ENCODE data around the gene COLEC12.

COLEC12 gene

GRCh38 chr18:506264-506663, 5.8 kb upstream of the COLEC12 start:
- DNase-seq (ENCODE audit: low read depth in 2 of 2) = no peak

DNA sequence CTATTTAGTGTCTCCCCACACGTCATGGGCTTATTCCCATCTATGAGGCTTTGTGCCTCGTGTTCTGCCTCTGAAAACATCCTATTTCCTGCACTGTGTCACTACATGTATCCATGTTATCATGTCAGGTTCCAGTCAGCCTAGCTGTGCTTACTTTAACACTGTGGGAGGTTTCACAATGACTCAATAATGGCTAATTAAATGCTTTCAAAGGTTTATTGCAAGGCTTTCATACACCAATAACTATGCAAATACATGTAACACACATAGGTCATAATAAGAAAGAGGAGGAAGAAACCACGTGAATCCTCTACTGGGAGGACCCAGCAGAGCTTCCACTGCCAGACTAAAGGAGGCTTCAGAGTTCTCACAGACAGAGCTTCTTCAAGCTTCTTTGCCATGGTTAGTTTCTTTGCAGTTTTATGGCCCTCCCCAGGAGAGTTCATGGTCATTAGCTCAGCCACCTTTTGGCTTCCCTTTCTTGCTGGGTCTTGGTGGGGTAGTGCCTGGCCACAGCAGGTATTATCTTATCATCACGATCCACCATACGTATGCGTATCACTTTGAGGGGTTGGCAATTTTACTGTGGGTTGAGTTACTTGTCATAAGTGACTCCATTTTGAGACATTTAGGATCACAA, 5.1 kb upstream of the COLEC12 start:
- no peak for DNase-seq (ENCODE audit: low read depth in 2 of 2)

DNA sequence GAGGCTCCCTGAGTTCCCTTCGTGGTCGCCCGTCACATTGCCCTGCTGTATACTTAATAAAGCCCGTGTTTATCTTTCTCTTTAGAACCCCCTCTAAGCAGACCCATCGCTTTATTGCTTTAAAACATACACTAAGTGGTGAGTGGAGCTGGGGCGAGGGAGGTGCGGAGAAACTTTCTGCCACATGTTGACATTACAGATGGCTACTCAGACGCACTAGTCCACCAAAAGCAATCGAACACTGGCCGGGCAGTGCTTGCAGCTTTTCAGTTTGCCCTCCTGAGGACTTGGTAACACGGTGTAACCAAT, 859 bp upstream of the COLEC12 start:
- no peak for DNase-seq (ENCODE audit: low read depth in 2 of 2)

- no peak for DNase-seq (ENCODE audit: low read depth in 2 of 2)
Measured at GRCh38 chr18:499776-500631, 497 bp downstream of the COLEC12 start.

DNA sequence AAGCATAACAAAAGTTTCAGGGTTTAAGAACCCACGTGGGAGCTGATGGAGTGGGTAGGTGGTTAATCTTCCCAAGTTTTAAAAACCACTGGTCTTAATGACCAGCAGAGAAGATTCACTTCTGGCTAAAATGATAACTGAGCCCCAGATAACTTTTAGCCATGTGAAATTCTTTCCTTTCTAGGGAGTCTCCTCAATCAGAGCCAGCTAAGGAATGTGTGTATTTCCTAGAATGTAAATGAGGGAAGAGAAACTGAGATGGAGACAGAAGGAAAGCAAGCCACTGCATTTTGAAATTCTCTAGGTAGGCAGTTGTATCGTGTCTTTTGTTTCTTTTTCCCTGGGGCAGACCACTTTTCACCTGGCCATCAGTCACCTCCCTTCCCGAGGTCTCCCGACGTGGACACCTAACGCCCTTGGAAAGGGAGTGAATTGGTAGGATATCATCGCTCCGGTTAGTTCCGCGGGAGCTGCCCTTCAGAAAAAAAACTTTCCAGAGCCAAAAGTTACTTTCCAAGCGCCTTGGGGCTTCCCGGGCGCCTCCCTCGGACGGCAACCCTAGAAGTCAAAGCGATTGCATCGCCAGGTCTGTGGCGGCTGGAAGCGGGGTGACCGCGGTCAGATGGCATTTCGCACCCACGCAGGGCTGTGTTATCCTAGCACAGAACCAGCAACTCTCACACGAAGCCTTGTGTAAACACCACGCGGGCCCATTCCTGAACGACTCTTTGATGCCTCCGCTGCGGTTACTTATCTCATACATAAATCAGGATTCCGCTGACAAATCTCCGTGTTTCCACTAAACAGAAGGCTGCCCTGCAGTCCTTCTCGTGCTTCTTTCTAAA, 1.3 kb downstream of the COLEC12 start:
- DNase-seq (ENCODE audit: low read depth in 2 of 2) = peak in 1 of 2 experiments; percentile 61

GRCh38 chr18:497688-498087, 2.8 kb downstream of the COLEC12 start:
- no peak for DNase-seq (ENCODE audit: low read depth in 2 of 2)

DNA sequence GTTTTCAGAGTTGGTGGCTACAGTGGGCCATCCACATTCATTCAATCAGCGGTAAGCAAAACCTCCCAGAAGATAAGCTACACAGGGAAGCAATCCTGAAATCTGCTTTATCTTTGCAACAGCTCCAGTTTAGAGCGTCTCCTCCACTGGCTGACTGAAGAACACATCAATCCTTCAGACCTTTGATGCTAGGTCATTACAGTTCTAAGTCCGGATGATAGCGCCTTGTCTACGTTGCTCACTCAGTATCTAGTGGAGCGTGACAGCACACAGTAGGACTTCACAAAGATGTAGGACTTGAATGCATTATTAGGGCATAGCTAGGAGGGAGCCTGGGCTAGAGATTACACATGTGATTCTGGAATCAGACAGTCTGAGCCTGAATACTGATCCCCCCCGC, 5.0 kb downstream of the COLEC12 start:
- no peak for DNase-seq (ENCODE audit: low read depth in 2 of 2)

DNA sequence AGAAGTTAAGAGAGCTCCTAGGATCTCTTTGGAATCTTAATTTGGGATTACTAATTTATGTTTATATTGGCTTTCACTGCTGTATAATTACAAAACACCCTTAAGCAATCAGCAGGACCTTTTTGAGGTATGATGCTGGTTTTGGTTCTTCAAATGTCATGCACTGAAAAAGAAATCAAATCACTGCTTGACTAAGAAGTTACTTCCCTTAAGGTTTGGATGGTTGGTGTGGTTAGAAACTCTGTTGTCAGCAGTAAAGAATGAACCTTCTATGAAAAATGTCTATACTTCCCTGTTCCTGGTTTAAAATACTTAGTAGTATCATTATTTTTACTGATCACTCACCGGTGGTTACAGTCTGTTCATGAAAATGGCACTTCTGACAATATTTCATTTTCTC, 5.5 kb downstream of the COLEC12 start:
- no peak for DNase-seq (ENCODE audit: low read depth in 2 of 2)

DNA sequence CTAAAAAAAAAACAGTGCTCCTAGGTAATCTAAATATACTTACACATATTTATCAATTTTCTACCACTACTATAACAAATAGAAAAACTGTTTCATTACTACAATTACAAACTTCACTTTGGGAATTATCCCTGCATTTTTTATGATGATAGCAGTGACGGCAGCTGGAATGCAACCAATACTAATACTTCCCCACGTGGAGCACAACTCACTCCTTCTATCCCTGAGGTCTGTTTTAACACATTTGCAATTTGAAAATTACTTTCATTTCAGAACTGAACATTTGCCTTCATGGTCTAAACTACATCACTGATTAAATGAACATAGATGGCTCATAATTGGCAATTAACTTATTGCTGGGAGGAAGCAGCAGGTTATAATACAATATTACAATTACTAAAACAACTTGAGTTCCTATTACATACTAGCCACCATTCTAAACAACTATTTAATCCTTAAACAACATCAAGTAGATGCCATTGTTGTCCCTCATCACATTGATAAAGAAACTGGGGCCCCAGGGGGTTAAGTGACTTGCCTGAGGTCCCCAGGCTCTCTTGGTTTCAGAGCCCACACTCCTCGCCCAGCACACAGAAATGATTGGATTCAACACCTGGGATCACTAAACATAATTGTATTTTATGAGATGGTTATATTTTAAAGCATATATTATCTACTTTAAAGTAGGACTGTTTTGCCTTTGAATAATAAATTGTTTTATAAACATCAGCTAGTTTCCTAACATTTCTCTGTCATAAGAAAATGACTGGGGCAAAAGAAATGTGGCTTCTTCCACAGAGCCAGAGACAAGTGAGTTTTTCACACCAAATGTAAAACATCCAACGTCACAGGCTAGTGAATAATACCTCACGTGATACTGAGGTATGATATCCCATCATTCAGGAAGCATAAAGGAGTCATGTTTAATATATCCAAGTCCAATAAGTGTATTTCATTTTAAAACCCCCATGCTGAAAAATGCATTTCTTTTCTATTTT, 6.2 kb downstream of the COLEC12 start:
- no peak for DNase-seq (ENCODE audit: low read depth in 2 of 2)

DNA sequence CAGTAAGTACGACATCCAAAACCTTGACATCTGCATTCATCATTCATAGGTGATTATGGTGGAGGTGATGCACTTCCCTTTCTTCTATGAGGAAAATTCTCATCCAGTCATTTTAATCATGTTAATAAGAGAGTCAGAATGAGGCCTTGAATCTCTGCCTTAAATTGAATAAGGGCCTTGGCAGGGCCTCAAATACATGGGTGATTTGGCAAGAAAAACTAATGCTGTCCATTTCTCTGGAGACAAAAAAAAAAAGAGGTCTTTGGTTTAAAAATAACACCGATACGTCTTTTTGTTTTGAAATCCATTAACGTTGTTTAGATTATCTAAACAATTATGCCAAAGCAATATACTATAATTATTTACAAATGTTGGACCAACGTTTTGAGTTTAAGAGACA, 8.1 kb downstream of the COLEC12 start:
- no peak for DNase-seq (ENCODE audit: low read depth in 2 of 2)

DNA sequence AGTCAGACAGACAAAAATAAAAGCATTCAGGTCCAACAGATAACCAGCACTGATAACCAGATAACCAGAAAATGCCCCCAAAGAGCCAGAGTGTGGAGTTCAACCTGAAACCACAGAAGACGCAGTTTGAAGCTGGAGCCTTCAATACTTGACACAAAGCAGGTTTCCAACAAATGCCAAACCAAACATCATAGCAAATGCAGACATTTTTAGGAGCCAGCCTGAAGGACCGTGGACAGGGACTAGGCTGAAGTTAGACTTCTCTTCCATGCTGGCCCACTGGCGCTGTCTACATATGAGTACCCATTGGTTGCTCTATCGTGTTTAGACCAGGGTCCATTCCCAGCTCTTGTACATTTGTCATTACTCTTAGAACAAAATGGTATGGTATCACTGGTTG, 9.9 kb downstream of the COLEC12 start:
- DNase-seq (ENCODE audit: low read depth in 2 of 2) = no peak

DNA sequence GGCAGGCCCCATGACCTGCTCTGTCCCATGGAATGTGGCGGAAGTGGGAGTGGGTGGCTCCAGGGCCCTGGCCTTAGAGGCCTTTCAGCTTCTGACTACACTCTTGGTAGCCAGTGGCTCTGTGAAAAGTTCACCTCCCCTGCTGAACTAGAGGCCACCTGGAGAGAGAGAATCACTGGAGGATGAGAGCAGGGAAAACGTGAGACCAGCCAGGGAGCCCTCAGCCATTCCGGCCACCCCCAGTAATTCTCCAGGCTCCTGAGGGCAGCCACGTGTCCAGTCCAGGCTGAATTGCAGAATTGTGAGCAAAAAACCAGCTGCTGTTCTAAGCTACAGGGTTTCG, 10.5 kb downstream of the COLEC12 start:
- DNase-seq (ENCODE audit: low read depth in 2 of 2) = no peak

DNA sequence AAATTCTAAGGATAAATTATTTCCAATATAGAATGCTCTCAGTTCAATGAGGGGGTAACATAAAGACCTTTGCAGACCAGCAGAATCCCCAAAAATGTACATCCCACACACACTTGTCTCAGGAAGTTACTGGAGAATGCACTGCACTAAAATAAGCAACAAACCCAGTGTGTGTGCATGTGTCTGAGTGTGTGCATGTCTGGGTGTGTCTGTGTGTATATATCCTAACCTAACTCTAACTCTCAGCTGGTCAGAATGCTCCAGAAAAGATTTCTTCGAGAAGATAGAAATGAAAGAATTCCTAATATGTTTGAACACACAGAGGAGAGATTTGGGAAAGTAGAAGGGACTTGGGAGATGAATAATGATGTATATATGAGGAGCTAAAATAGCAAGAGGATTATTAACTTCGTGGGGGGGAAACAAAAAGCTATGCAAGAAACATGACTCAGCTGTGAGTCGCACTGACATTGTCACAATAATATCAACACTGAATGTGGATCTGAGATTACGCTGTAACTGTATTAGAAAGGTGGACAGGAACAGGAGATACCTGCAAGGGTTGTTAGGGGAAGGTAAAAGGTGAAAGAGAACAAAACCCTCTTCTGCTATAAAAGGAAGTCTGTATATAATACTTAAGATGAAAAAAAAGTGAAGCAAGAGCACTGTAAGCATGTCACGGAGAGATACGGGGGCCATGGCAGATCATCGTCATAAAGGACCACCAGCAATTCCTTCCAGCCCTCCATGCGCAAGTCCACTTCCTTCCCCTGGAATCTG, 11.1 kb downstream of the COLEC12 start:
- DNase-seq (ENCODE audit: low read depth in 2 of 2) = peak; percentile 64 to 68

DNA sequence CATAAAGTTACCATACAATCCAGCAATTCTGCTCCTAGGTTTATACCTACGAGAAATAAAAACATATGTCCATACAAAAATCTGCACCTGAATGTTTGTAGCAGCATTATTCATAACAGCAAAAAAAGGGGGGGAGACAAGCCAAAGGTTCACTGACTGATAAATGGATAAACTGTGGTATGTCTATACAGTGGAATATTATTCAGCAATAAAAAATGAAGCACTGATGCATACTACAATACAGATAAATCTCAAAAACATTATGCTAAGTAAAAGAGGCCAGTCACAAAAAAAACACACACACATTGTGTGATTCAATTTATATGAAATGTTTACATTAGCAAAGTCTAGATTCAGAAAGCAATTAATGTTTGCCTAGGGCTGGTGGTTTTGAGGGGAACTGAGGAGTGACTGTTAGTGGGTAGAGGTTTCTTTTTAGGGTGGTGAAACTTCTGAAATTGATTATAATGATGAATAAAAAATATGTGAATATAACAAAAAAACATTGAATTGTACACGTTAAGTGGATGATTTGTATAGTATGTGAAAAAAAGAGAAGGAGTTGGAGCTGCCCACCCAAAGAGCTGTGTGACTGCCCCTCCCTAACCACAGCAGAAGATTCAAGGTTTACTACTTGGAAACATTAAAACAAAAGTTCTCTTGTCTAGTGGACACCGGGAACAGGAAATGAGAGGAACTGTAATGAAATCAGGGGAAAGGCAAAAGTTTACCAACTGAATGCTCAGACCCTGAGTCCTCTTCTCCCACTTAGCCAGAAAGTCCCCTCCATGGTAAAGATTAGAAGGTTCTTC, 13.4 kb downstream of the COLEC12 start:
- no peak for DNase-seq (ENCODE audit: low read depth in 2 of 2)

- DNase-seq (ENCODE audit: low read depth in 2 of 2) = no peak
Measured at GRCh38 chr18:484749-485464, 15.6 kb downstream of the COLEC12 start.

DNA sequence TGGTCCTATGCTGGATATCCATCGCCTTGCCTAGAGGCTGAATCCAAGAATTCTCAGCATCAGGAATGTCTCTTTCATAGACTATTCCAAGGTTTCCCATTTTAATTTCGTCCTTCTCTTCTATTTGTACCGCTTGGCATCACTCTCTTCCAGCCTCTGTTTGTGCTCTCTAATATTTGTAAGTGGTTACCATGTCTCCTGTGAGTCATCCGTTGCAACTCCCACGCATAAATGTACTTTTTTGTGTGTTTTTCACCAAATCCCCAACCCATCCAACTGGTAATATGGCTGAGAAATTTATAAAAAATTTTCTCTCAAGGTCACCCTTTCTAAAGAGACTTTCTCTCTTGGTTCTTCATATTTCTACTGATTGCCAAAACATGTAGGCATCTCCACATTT, 21.8 kb downstream of the COLEC12 start:
- DNase-seq (ENCODE audit: low read depth in 2 of 2) = no peak

DNA sequence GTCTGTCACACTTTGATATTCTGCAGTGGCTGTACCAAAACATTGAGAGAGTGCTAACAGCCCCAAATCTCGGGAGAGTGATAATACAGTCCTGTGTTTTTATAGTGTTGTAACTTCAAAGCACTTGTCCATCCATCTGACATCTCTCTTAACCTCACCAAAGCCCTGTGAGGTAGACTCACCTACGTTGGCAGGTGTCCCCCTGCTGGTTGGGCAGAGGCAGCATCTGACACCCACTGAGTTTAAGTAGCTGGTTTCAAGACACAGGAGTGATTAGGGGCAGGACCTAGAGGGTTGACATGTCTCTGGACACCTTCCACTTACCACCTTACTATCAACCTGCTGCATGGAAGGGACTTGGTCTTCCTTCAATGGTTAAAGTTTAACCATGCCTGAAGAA, 22.9 kb downstream of the COLEC12 start:
- no peak for DNase-seq (ENCODE audit: low read depth in 2 of 2)

GRCh38 chr18:476251-476664, 24.2 kb downstream of the COLEC12 start:
- DNase-seq (ENCODE audit: low read depth in 2 of 2) = no peak
